SKM-1 (cell line): Measurements from ENCODE around the gene UPP1.
"Not testable (repeated sequence)": the region's sequence is repeated elsewhere in the genome, so short reads cannot be mapped to it uniquely, and the experiment has no call there.

Experiments used
- DNase-seq: peaks from one replicate; lab custom pipeline; 2025; ENCODE audit not compliant: unreplicated experiment; lab: John Stamatoyannopoulos, UW

UPP1 gene

GRCh38 chr7:48089046-48090003, at the start of gene UPP1:
UPP1 (plus strand) TSS chr7:48089265; CDS start chr7:48094784, 5,519 bp downstream.
- DNase-seq: no peak

- no peak for DNase-seq
These were observed 48.0 kb upstream of the UPP1 start for GRCh38 chr7:48040944-48041652.

GRCh38 chr7:48041653-48041970, 47.5 kb upstream of the UPP1 start:
- DNase-seq: no peak

- no peak for DNase-seq
These were observed 46.8 kb upstream of the UPP1 start for GRCh38 chr7:48042216-48042615.

- DNase-seq: no peak
These were observed 46.4 kb upstream of the UPP1 start for GRCh38 chr7:48042636-48043035.

GRCh38 chr7:48045195-48045765, 43.8 kb upstream of the UPP1 start:
- no peak for DNase-seq

- DNase-seq: no peak
These were observed 42.6 kb upstream of the UPP1 start for GRCh38 chr7:48046458-48046857.

GRCh38 chr7:48048113-48048512, 41.0 kb upstream of the UPP1 start:
- DNase-seq: no peak

- DNase-seq: no peak
These were observed 39.2 kb upstream of the UPP1 start for GRCh38 chr7:48049850-48050249.

GRCh38 chr7:48052748-48053147, 36.3 kb upstream of the UPP1 start:
- no peak for DNase-seq

GRCh38 chr7:48053736-48054135, 35.3 kb upstream of the UPP1 start:
- no peak for DNase-seq

GRCh38 chr7:48058990-48059389, 30.1 kb upstream of the UPP1 start:
- peak; percentile 35 for DNase-seq

GRCh38 chr7:48059706-48060105, 29.4 kb upstream of the UPP1 start:
- DNase-seq: no peak

- no peak for DNase-seq
These were observed 25.1 kb upstream of the UPP1 start for GRCh38 chr7:48063985-48064384.

GRCh38 chr7:48067475-48067874, 21.6 kb upstream of the UPP1 start:
- DNase-seq: no peak

- no peak for DNase-seq
These were observed 14.8 kb upstream of the UPP1 start for GRCh38 chr7:48074204-48074654.

- DNase-seq: no peak
These were observed 11.6 kb upstream of the UPP1 start for GRCh38 chr7:48077423-48077822.

- no peak for DNase-seq
These were observed 10.6 kb upstream of the UPP1 start for GRCh38 chr7:48078470-48078869.

GRCh38 chr7:48082378-48082777, 6.7 kb upstream of the UPP1 start:
- DNase-seq: not testable (repeated sequence)

GRCh38 chr7:48083114-48083830, 5.8 kb upstream of the UPP1 start:
- no peak for DNase-seq

- DNase-seq: peak; percentile 87
These were observed 4.2 kb upstream of the UPP1 start for GRCh38 chr7:48084727-48085432.
